HCT116 (cell line): ENCODE measurements around the gene HSPB7. TPM values are rescaled to one million over a fixed set of nuclear protein-coding genes. Genes with fewer than 3 reads are reported as not detected.

Experiments used
- ATAC-seq: fragments of 200-7000 bp; cut with Tn5 transposase; 2 replicates; pipeline ENCODE4 v1.9.1; 2020; ENCODE audit warnings: mild to moderate bottlenecking, moderate library complexity
- BruUV-seq: library from RNA; stranded (reverse); fragments of 400-500 nt; replicated peaks from 2 replicates; lab custom pipeline; 2021; lab: Mats Ljungman, UMichigan
- CTCF ChIA-PET: fragments of 300-600 bp; sonication (Branson Sonifier 250); formaldehyde crosslinking; loops from one replicate; lab custom pipeline; 2021; ENCODE audit warnings: antibody characterized with exemption; lab: Charles Lee
- POLR2A ChIA-PET: fragments of 300-600, 350-600 bp; sonication (Branson Sonifier 250); formaldehyde crosslinking; loops from one replicate; lab custom pipeline; 2021; ENCODE audit warnings: antibody characterized with exemption; lab: Charles Lee
- RAD21 ChIA-PET, 2 experiments: fragments of 300-600 bp; sonication (Branson Sonifier 250); formaldehyde crosslinking; loops; one replicate each; lab custom pipeline; 2023; ENCODE audit warnings: low total read pairs in 2 of 2; ENCODE audit not compliant: uncharacterized antibody in 2 of 2, unreplicated experiment in 2 of 2, low non-redundant PET in 1 of 2; lab: Charles Lee
- DNase-seq: peaks from one replicate; pipeline ENCODE4 v3.0.0-alpha.2; 2010; ENCODE audit warnings: low read depth, low spot score
- H2AFZ ChIP-seq: fragments of 200-600 bp; shearing (Covaris generic), sonication (generic); 2 replicates; pipeline ENCODE4 v1.6.1; 2017; ENCODE audit warnings: low read depth, mixed run types, mixed read lengths, antibody characterized with exemption, low read length; ENCODE audit not compliant: poor library complexity, severe bottlenecking
- H3K27ac ChIP-seq: 2 replicates; pipeline ENCODE4 v1.5.1; 2012; ENCODE audit warnings: low read depth, low read length
- H3K27me3 ChIP-seq: fragments of 200-600 bp; sonication (generic); 2 replicates; pipeline ENCODE4 v1.6.1; 2016; ENCODE audit warnings: mixed run types, low read length, mixed read lengths; ENCODE audit not compliant: insufficient read depth
- H3K36me3 ChIP-seq, 2 experiments: fragments of 200-500 bp in 1 of 2; fragments of 200-600 bp in 1 of 2; sonication (Bioruptor generic) in 1 of 2; sonication (generic) in 1 of 2; 2 replicates each; pipeline versions ENCODE4 v1.5.1 to v1.6.1; 2014 to 2016; ENCODE audit warnings: low read length in 2 of 2, inconsistent platforms in 1 of 2, mixed read lengths in 1 of 2, mixed run types in 1 of 2; ENCODE audit not compliant: insufficient read depth in 2 of 2, control insufficient read depth in 1 of 2
- H3K4me1 ChIP-seq, 2 experiments: fragments of 200-600 bp in 1 of 2; sonication (generic) in 1 of 2; 2 replicates each; pipeline versions ENCODE4 v1.5.1 to v1.6.1; 2012 to 2017; ENCODE audit warnings: low read length in 2 of 2, inconsistent platforms in 1 of 2, mild to moderate bottlenecking in 1 of 2, mixed read lengths in 1 of 2, mixed run types in 1 of 2, moderate library complexity in 1 of 2; ENCODE audit not compliant: insufficient read depth in 2 of 2, control insufficient read depth in 1 of 2
- H3K4me2 ChIP-seq: fragments of 200-600 bp; sonication (generic); 2 replicates; pipeline ENCODE4 v1.6.1; 2017; ENCODE audit warnings: mixed run types, low read length, mixed read lengths
- H3K4me3 ChIP-seq, 2 experiments: fragments of 200-600 bp in 1 of 2; sonication (generic) in 1 of 2; replicated peaks in 1 of 2; 2 replicates each; pipeline ENCODE4 v1.5.1; 2011 to 2016; ENCODE audit warnings: low read length in 2 of 2, control low read depth in 1 of 2, low read depth in 1 of 2, mild to moderate bottlenecking in 1 of 2, mixed read lengths in 1 of 2, mixed run types in 1 of 2
- H3K79me2 ChIP-seq: fragments of 200-600 bp; sonication (generic); 2 replicates; pipeline ENCODE4 v1.6.1; 2017; ENCODE audit warnings: mild to moderate bottlenecking, mixed run types, low read length, moderate library complexity, mixed read lengths; ENCODE audit not compliant: insufficient read depth
- H3K9ac ChIP-seq: fragments of 200-600 bp; sonication (generic); 2 replicates; pipeline ENCODE4 v1.6.1; 2016; ENCODE audit warnings: low read length, mixed read lengths
- H3K9me2 ChIP-seq: fragments of 200-600 bp; sonication (generic), shearing (Covaris generic); 2 replicates; pipeline ENCODE4 v1.6.1; 2017; ENCODE audit warnings: mixed run types, mild to moderate bottlenecking, moderate library complexity; ENCODE audit not compliant: insufficient read depth
- H3K9me3 ChIP-seq, 2 experiments: fragments of 200-500 bp in 1 of 2; fragments of 200-600 bp in 1 of 2; sonication (Bioruptor generic) in 1 of 2; sonication (generic) in 1 of 2; 2 replicates each; pipeline ENCODE4 v1.6.1; 2014 to 2017; ENCODE audit warnings: low read length in 2 of 2, mixed read lengths in 2 of 2, inconsistent platforms in 1 of 2, low read depth in 1 of 2, mild to moderate bottlenecking in 1 of 2, mixed run types in 1 of 2, moderate library complexity in 1 of 2; ENCODE audit not compliant: control insufficient read depth in 1 of 2, insufficient read depth in 1 of 2
- H4K20me1 ChIP-seq: fragments of 200-600 bp; sonication (generic), shearing (Covaris generic); 2 replicates; pipeline ENCODE4 v1.6.1; 2017; ENCODE audit warnings: mixed run types, mild to moderate bottlenecking, moderate library complexity; ENCODE audit not compliant: insufficient read depth
- ELF1 ChIP-seq: IDR thresholded peaks from 2 replicates; pipeline ENCODE4 v1.6.1; 2012; ENCODE audit warnings: low read depth, borderline replicate concordance
- EZH2phosphoT487 ChIP-seq: fragments of 200-600 bp; IDR thresholded peaks from 2 replicates; pipeline ENCODE4 v1.6.1; 2018; ENCODE audit warnings: antibody characterized with exemption, borderline replicate concordance
- REST ChIP-seq: IDR thresholded peaks from 2 replicates; pipeline ENCODE4 v1.6.1; 2012; ENCODE audit warnings: low read depth
- TCF7L2 ChIP-seq: IDR thresholded peaks from 2 replicates; pipeline ENCODE4 v1.7.0; 2011; ENCODE audit warnings: borderline replicate concordance, inconsistent platforms; ENCODE audit not compliant: insufficient read depth, insufficient read length; ENCODE audit errors: extremely low read depth
- ZFX ChIP-seq: fragments of 450-650 bp; IDR thresholded peaks from 2 replicates; pipeline ENCODE4 v1.6.1; 2017
- intact Hi-C: fragments of 100-400 bp; cut with micrococcal nuclease; formaldehyde crosslinking; loops from 2 replicates; pipeline ENCODE4 v1.10.0; 2022
- total RNA-seq: library from RNA; stranded (reverse); gene quantifications from one replicate; pipeline ENCODE4 v1.2.1, GENCODE V29; 2021; ENCODE audit not compliant: unreplicated experiment

The HSPB7 gene
- total RNA-seq, 1 experiment from 2014 or later: 0.27 TPM

- no peaks in the 10 kb centered on the region for H3K36me3 ChIP-seq
- ATAC-seq (no peak), DNase-seq (no peak)
- no peaks in the 10 kb centered on the region for H3K79me2 ChIP-seq
- H3K9ac ChIP-seq: no peak overlapping the region
- ChIA-PET POLR2A (no interaction called here), RAD21 (no interaction called here), CTCF (no interaction called here)
- H3K27ac ChIP-seq: no peak overlapping the region; the same call in 1 of the 2 replicates
- TF ChIP-seq ZFX: no peak
- no peak for TF ChIP-seq TCF7L2
- TF ChIP-seq ELF1: no peak
- no peak for TF ChIP-seq EZH2phosphoT487
- TF ChIP-seq REST: no peak
- H3K4me3 ChIP-seq: no peak overlapping the region
- H3K4me2 ChIP-seq: no peak overlapping the region
- no TSS peak for BruUV-seq
- H3K9me2 ChIP-seq: no peaks in the 10 kb centered on the region
- no peaks in the 10 kb centered on the region for H3K27me3 ChIP-seq
- no peaks in the 10 kb centered on the region for H4K20me1 ChIP-seq
- H3K9me3 ChIP-seq: no peaks in the 10 kb centered on the region
- intact Hi-C loops: loop anchor here (5.0 kb wide), 1 partner anchor 401 kb away; no protein-coding TSS in a partner anchor
- no peaks in the 10 kb centered on the region for H3K4me1 ChIP-seq
- no peak overlapping the region for H2AFZ ChIP-seq
Measured at GRCh38 chr1:15992582-15993500, 25.0 kb downstream of the HSPB7 start.
